Measurements from ENCODE around the gene FBXL20.

FBXL20 gene

DNA sequence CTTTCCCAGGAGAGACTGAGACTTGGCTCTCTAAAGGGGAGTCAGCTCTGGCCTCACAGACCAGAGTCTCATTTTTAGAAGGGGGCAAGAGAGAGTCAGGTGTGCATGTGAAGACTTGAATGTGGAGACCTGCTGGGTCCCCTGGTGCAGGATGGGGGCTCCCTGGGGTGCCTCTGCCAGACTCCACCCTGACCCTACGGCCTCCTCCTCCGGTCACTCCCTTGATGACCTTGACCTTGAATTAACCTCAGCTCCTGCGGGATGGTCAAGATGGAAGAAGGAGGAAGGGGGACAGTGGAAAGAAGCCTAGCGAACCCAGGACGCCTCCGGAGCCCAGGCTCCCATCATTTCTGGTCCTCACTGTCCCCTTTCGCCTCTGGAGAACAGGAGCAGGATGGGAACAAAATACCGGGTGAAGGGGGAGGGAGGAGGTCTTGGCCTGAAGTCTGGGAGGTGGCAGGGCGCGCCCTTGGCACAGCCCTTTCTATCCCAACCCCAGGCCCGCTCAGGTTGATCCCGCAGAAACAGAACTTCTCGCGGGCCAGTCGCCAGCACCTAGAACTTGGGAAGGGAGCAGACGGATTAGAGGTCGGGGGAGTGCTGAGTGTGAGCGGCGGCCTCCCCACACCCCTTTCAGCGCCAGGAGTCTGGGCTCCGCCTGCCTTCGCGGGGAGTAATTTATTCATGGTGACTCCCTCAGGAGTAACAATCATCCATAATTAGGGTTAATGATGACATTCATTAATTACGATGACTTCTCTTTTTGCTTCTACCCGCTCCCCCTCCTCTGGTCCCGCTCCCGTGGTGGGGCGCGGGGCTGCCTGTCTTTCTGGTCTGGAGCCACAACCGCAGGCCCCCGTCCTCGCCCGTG is 177.3 kb downstream of the FBXL20 start:
- DNase-seq, result no peak

DNA sequence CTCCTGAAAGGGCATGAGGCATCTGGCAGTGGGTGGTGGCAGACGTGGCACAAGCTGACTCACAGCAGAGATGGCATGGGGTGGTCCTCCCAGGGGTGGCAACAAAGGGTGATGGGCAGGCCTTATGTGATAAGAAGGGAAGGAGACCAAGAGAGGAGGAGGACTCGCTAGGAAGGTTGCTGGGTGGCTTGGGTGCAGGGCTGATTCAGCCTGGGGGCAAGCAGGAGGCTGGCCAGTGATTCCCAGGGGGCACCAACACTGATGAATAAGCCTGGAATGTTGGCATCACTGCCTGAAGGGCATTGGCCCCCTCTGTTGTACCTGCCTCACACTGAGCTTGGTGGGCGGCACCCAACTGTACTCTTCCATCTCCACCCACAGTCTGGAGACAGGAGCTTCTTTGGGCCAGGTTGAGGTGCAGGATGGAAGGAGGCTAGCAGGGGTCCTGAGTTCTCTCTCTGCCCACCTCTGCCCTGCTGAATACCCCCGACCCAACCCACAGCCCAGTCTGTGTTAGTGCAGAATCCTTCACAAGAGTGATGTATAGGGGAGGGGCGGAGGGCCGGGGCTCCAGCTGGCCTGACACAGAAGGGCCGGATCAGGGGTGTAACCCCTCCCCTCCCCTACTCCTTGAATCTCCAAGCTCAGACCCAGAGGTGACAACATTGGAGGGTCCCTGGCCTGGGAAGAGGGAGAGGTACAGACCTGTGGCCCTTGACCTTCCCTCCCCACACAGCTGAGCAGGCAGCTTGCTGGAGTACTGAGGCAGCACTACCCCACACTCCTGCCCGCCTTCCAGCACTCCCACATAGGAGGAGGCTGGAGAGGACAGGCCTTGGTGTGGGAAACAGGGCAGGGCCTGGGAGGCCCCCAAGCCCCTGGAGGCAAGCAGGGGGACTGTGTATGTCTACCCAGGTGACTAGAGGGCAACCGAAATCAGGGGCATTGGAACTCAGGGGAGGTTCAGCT is 178.3 kb downstream of the FBXL20 start:
- DNase-seq, result no peak

DNA sequence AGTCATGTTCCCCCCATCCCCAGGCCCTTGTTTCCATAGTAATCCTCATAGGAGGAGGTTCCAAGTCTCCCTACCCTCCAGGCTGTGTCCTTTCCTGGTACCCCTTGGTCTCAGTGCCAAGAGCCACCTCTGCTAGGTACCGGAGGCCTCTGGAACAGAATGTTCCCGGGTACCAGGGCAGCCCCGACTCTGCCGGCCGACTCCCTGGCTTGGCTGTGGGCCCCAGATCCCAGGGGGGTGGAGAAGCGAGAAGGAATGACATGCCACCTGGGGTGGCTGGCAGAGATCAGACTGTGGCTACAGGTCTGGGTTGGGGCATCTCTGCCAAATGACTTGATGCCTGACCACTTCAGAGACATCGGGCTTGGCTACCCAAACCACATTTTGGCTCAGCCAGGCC is 179.3 kb downstream of the FBXL20 start:
- DNase-seq, result no peak

DNA sequence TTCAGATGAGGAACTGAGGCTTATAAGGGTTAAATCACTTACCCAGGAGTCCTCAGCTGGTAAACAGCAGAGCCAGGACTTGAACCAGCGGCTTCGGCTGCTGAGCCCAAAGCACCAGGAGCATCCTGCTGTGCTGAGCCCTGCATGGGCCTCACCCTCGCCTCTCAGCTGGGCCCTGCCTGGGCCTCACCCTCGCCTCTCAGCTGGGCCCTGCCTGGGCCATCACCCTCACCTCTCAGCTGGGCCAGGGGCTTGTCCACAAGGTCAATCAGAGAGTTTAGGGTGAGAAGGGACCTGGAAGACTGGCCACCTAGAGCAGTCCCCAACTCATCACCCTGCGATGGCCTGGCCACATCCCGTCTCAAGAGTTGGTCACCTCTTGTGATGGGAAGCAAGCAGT is 179.9 kb downstream of the FBXL20 start:
- DNase-seq, result no peak

DNA sequence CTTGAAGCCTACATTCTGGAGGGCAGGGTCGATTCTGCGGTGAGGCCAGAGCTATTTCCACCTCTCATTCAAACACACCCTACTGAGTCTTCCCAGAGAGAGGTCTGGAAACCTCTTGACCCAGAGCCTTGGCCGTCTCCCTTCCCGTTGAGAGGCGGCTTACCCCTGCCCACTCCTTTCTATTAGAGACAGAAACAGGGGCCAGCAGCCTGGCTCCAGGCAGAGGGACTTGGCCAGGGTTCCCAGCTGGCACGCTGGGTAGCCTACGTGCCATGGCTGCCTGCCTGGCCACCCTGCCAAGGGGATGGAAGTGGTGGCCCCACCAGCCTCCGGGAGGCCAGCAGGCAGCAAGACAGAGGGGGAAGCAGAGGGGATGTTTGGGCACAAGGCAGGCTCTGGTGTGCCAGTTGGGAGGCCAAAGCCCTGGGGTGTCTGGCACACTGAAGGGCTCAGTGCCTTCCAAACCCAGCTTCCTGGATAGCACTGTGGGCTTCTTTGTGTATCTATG is 181.7 kb downstream of the FBXL20 start:
- DNase-seq, result no peak

DNA sequence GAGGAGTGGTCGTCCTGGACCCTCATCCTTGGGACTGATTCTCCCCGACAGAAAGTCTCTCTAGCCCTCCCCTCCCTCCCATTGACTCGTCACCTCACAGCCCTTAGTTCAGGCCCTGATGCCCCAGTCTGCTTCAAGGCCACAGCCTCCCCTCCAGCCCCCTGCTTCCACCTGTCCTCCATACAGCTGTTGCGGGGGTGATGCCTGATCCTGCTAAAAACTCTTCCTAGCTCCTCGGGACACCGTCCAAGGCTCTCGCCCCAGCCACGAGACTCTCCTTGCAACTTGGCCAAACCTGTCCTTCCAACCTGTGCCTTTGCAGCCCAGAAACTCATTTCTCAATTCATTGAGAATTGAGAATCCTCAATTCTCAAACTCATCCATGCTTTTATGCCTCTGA is 182.5 kb downstream of the FBXL20 start:
- DNase-seq, result no peak

DNA sequence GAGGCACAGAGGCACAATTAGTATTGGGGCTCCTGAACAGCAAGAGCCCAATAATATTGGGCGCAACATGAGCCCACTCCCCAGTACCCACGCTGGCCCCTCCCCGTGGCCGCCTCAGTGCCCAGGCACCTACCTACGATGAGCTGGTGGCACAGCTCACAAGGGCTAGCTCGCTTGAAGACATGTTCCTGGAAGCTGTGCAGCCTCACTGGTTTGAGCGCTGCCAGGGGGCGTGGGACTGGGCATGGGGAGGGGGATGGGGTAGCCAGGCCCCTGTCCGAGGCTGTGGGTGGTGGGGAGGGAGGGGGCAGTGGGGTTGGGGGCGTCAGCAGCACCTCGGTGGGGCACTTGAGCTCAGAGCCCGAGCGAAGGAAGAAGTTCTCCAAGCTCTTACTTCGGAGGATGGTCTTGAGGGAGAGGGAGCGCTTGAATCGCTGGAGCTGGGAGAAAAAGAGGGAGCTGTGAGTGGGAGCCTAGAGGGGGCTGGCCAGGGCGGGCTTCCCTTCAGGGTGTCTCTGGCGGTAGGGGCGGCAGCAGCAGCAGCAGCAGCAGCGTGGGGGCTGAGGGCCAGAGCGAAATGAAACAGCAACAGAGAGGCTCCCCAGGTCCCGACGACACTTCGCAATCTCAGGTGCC is 183.6 kb downstream of the FBXL20 start:
- DNase-seq, result no peak

DNA sequence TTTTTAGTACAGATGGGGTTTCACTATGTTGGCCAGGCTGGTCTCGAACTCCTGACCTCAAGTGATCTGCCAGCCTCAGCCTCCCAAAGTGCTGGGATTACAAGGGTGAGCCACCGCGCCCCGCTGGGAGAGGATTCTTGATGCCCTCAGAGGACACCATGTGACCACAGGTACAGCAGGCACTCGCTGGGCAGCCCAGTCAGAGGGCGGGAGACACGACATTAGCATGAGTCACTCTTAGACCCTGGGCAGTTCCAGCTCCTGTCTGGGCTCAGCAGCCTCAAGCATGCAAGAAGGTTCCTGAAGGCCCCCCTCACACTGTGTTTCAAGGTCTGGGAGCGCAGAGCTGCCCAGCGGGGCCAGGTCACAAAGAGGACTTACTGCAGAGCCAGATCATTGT is 187.6 kb downstream of the FBXL20 start:
- no peak for DNase-seq

DNA sequence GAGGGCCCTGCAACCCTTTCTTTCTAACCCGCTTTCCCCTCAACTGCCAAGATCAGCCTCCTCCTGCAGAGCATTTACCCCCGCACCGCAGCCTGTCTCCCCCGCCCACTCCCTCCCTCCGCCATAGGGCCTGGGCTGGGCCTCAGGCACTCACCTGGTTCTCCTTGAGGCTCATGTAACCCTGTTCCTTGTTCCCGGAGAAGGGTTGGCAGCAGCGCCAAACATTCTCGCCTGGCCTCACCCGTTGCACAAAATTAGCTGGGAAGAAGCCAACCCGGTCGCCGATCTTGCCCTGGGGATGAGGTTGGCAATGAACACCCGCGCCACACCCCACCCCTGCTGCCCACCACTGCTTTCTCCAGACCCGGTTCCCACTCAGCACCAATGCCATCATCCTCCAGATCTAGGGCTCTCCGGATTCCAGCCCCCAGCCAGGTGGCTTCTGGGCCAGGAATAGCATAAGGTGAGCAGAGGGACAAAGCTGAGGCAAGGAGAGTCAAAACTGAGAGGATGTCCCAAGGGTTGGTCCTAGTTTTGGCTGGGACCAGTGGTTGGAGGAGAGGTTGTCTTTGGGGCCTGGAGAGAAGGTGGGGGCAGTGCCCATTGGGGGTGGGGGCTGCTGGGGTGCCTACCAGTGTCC is 188.5 kb downstream of the FBXL20 start:
- DNase-seq, result no peak

DNA sequence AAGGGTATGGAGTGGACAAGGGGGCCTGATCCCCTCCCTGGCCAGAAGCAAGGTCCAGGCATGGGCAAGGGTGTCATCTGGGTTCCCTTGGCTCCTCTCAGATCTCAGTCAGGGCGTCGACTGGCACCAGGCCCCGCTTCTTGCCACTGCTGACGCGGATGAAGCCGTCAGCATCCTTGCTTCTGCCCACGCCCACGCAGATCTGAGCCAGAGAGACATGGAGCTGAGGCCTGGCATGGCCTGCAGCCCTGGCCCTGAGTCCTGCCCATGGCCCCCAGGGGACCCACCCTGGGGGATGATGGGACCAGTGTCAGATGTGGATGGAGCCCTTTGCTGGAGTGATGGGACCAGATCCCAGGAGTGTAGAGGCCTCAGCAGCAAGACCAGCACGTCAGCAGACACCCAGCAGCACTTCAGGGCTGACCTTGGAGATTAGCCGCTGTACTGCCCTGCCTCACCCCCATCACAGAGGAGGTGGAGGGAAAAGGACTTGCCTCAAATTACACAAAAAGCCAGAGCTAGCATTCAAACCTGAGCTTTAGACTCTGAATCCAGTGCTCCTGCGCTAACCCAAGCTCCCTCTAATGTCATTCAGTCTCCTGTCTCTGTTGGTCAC is 189.1 kb downstream of the FBXL20 start:
- no peak for DNase-seq

DNA sequence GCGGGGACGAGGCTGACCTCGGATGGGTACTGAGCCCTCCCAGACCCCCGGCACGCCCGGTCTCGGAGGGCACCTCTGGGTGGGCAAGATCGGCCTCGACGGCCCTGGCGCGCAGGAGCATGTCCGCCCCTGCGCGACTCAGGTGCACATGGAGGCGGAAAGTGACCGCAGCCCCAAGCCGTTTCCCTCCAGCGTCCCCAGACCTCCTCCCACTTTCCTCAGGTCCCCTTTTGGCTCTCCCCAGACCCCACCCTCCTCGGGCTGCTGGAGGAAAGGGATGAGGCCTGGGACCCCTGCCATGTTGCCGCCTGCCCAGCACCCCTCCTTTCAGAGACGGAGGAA is 191.4 kb downstream of the FBXL20 start:
- no peak for DNase-seq

DNA sequence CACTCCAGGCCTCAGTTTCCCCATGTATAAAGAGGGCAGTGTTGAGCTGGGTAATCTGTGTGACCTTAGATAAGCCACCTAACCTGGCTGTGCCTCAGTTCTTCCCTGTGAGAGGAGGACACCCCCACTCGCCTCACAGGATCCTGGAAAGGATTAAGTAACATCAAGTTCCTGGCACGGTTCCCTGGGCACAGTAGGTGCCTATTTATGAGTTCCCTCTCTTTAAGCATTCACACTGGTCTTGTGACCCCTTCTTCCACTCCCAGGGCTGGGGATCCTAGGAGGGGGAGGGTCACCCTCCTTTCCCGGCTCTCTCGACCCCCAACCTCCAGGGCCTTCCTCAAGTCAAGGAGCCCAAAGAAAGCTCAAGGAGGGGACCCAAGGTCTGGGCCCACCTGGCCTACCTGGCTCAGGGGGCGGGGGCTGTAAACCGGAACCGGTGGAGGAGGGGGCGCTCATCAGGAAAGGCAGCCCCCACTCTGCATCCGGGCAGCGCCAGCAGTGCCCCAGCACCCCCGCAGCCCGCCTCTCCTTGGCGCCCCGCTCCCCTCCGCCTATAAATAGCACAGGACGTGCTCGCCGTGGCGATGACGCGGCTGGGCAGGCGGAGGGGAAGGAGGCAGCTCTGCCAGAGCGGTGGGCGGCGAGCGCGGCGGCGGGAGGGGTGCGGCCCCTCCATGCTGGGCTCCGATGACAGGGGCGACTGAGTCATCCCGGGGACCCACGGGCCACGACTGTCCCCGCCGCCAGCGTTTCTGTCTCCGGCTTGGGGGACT is 191.9 kb downstream of the FBXL20 start:
- peak; percentile 75 for DNase-seq

DNA sequence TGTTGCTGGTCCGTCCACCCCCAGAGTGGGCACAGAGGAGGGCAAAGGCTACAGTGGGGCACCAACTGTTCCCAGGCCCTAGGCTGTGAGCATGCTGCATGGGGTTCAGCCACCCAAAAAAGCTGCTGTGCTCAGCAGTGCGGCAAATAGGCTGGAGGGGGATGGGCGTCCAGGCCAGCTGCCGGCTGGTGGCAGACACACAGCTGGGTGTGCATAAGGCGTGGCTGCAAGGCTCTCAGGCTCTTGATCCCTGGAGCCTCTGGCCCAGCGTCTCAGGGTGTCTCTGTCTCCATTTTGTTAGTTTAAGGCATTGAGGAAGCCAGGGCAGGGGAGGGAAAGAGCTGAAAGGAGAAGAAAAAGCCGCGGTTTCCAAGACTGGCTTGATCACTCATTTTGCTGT is 192.5 kb downstream of the FBXL20 start:
- no peak for DNase-seq

DNA sequence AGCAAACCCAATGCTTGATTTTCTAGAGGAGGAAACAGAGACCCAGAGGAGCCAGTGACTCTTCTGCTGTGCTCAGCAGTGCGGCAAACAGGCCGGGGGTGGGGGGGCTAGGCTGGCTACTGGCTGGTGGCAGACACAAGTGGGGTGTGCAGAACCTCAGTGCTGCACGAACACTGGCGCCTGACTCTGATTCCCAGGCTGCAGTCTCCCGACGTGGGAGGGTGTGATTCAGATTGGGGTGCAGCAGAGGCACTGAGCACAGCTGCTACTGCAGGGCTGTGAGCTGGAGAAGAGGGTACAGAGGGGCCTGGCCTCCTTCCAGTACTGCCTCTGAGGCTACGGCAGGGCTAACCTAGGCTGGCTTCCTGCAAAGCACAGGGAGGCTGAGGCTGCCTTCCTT is 193.3 kb downstream of the FBXL20 start:
- DNase-seq, result no peak

DNA sequence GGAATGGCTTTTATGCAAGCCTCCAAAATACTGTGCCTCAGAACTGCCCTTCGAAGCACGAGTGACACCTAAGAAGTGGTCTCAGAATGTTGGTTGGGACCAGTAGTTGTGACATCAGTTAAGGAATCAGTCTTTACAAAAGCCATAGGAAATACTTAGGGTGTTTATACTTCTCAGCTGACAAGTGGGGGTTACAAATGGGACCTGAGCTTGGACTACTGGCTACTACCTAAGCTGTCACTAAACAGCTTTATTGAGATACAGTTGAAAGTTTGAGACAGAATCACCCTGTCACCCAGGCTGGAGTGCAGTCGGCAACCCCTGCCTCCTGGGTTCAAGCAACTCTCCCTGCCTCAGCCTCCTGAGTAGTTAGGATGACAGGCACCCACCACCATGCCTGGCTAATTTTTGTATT is 196.3 kb downstream of the FBXL20 start:
- no peak for DNase-seq

DNA sequence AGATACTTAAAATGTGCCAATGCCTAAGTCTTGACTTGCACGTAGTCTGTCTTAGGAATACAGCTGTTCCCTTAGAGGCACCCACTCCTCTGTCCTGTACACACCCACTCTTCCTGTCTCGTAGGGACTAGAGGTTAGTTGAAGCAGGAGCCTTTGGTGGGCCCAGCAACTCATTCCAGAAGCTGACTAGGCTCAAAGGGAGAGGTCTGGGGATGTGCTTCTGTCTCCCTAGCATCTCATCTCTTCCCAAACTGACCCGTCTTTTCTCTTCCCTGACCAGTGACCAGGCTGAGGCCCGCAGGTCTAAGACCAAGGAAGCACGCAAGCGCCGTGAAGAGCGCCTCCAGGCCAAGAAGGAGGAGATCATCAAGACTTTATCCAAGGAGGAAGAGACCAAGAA is 197.2 kb downstream of the FBXL20 start:
- DNase-seq, result no peak
